ENCODE data around the gene COPS8. TPM values are rescaled to one million over a fixed set of nuclear protein-coding genes. Genes with fewer than 3 reads are reported as not detected.

Gene COPS8
- 136 TPM for total RNA-seq

DNA sequence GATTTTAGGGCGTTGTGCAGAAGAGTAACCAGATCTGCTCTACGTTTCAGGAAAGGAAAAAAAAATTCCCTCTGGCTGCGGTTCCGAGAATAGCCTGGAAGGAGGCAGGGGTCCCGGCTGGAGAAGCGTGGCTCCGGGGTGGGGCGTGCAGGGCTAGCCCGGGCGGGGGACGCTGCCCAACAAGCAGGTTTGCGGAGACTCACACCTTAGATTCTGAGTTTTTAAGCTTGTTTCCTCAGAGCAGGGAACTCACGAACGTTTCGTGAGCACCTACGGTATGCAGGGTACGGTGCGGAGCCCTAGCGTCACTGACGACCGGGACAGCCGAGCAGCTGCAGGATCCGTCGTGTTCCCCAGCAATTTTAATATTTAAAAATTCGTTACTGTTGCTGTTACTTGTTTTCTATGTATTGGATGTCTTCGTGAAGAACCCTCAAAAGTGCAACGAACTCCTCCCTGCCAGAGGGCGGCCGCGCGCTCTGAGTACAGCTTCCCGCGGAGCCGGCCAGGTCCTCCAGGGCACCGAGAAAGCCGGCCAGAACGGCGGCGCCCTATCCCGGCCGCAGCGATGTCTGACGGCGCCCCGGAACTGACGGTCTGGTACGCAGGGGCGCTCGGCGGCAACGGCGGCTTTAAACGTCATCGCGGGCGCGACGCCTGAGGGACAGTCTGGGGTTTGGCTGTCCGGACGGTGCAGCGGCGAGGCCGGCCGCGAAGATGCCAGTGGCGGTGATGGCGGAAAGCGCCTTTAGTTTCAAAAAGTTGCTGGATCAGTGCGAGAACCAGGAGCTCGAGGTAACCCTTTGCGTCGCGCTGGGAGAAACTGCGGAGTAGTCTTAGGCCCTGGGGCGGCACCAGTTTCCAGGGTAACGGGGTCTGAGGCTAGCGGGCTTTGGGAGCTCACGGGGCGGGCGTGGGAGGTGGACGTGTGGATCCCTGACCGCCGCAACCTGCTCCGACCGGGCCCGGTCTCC, at the start of gene COPS8:
COPS8 (plus strand) TSS at position 642 of the 974 bp plus-strand sequence; CDS start at position 718, 76 bp downstream.

Data from parietal lobe (tissue), 1 donor.